ENCODE data around the gene SLBP.

The SLBP gene

GRCh38 chr4:1648962-1649361, 63.2 kb downstream of the SLBP start:
- Histone ChIP-seq H4K12ac (ENCODE audit: low read depth, low read length) (no peak overlapping the region), H3K27me3 (ENCODE audit: insufficient read depth, low read length) (no peaks in the 10 kb centered on the region), H2AFZ (ENCODE audit: insufficient read depth, low read length, poor library complexity) (no peak overlapping the region), H3K9ac (ENCODE audit: low read length) (no peak overlapping the region), H3K23ac (ENCODE audit: low read length) (no peak overlapping the region), H4K91ac (ENCODE audit: low read depth, low read length) (no peak overlapping the region), H2BK120ac (ENCODE audit: insufficient read depth, low read length, poor library complexity) (no peak overlapping the region), H2BK12ac (ENCODE audit: low read length) (no peak overlapping the region), H3K4me1 (ENCODE audit: control insufficient read depth in 1 of 2, insufficient read depth in 2 of 2, low read length in 2 of 2) (peaks cover 11 to 13% of the 10 kb centered on the region in 2 experiments), H3K9me3 (ENCODE audit: insufficient read depth, low read depth, low read length) (peaks cover 13% of the 10 kb centered on the region), H3K14ac (ENCODE audit: low read length) (no peak overlapping the region), H3K4me3 (ENCODE audit: low read depth, low read length) (no peak overlapping the region), H2AK5ac (ENCODE audit: low read length) (no peak overlapping the region), H4K8ac (ENCODE audit: low read depth, low read length) (no peak overlapping the region), H3K79me1 (ENCODE audit: low read length) (no peaks in the 10 kb centered on the region), H2BK5ac (ENCODE audit: low read depth, low read length, poor library complexity) (no peak overlapping the region), H3K4ac (ENCODE audit: low read depth, low read length) (no peak overlapping the region), H3K36me3 (ENCODE audit: control insufficient read depth in 1 of 2, insufficient read depth in 2 of 2, low read length in 2 of 2) (no peaks in the 10 kb centered on the region), H3K18ac (ENCODE audit: low read length) (no peak overlapping the region), H3K27ac (ENCODE audit: low read depth, low read length) (no peak overlapping the region), H3K79me2 (ENCODE audit: control insufficient read depth, insufficient read depth, low read length, poor library complexity) (no peaks in the 10 kb centered on the region), H3K4me2 (ENCODE audit: low read length) (no peak overlapping the region)
- no CpG with 5 or more reads among the region's 3 CpGs for WGBS (ENCODE audit: extremely low coverage, insufficient coverage, insufficient read length)
- no peak for DNase-seq

DNA sequence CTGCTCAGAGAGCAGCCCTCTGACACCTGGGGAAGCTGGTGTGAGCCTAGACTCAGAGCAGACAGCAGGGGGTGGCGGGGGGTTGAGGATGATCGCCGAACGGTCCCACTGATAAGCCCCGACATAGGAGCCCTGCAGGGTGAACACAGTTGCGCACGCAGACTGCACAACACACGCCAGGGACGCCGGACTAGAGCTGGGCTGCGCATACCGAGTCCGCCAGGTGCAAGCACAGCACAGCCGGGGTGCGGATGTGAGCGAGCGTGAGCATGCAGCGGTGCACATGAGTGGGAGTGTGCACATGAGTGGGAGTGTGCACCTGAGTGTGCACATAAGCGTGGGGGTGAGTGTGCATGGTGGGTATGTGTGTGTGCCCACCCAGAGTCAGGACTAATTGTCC, 64.7 kb downstream of the SLBP start:
- peaks cover 7% of the 10 kb centered on the region for H3K9me3 ChIP-seq (ENCODE audit: insufficient read depth, low read depth, low read length)
- no peaks in the 10 kb centered on the region for H3K79me2 ChIP-seq (ENCODE audit: control insufficient read depth, insufficient read depth, low read length, poor library complexity)
- DNase-seq = no peak
- H3K4me2 ChIP-seq (ENCODE audit: low read length) = no peak overlapping the region
- no peak overlapping the region for H2AFZ ChIP-seq (ENCODE audit: insufficient read depth, low read length, poor library complexity)
- H3K18ac ChIP-seq (ENCODE audit: low read length) = no peak overlapping the region
- no peak overlapping the region for H4K12ac ChIP-seq (ENCODE audit: low read depth, low read length)
- H3K27ac ChIP-seq (ENCODE audit: low read depth, low read length) = no peak overlapping the region
- no peak overlapping the region for H2BK5ac ChIP-seq (ENCODE audit: low read depth, low read length, poor library complexity)
- H3K4me1 ChIP-seq (ENCODE audit: control insufficient read depth in 1 of 2, insufficient read depth in 2 of 2, low read length in 2 of 2) = peaks cover 11 to 13% of the 10 kb centered on the region in 2 experiments
- H2BK12ac ChIP-seq (ENCODE audit: low read length) = no peak overlapping the region
- H4K8ac ChIP-seq (ENCODE audit: low read depth, low read length) = no peak overlapping the region
- WGBS (ENCODE audit: extremely low coverage, insufficient coverage, insufficient read length) = no CpG with 5 or more reads among the region's 19 CpGs
- H3K14ac ChIP-seq (ENCODE audit: low read length) = no peak overlapping the region
- no peak overlapping the region for H3K23ac ChIP-seq (ENCODE audit: low read length)
- no peak overlapping the region for H2BK120ac ChIP-seq (ENCODE audit: insufficient read depth, low read length, poor library complexity)
- H3K4ac ChIP-seq (ENCODE audit: low read depth, low read length) = no peak overlapping the region
- no peaks in the 10 kb centered on the region for H3K27me3 ChIP-seq (ENCODE audit: insufficient read depth, low read length)
- H3K36me3 ChIP-seq (ENCODE audit: control insufficient read depth in 1 of 2, insufficient read depth in 2 of 2, low read length in 2 of 2) = no peaks in the 10 kb centered on the region
- H3K9ac ChIP-seq (ENCODE audit: low read length) = peak overlapping the region; percentile 12
- no peak overlapping the region for H3K4me3 ChIP-seq (ENCODE audit: low read depth, low read length)
- H4K91ac ChIP-seq (ENCODE audit: low read depth, low read length) = no peak overlapping the region
- no peaks in the 10 kb centered on the region for H3K79me1 ChIP-seq (ENCODE audit: low read length)
- H2AK5ac ChIP-seq (ENCODE audit: low read length) = no peak overlapping the region

- Histone ChIP-seq H3K18ac (ENCODE audit: low read length) (no peak overlapping the region), H2BK120ac (ENCODE audit: insufficient read depth, low read length, poor library complexity) (no peak overlapping the region), H3K27ac (ENCODE audit: low read depth, low read length) (no peak overlapping the region), H3K4me2 (ENCODE audit: low read length) (no peak overlapping the region), H3K27me3 (ENCODE audit: insufficient read depth, low read length) (no peaks in the 10 kb centered on the region), H4K12ac (ENCODE audit: low read depth, low read length) (no peak overlapping the region), H3K4me1 (ENCODE audit: control insufficient read depth in 1 of 2, insufficient read depth in 2 of 2, low read length in 2 of 2) (peaks cover 11 to 13% of the 10 kb centered on the region in 2 experiments), H3K9ac (ENCODE audit: low read length) (no peak overlapping the region), H3K36me3 (ENCODE audit: control insufficient read depth in 1 of 2, insufficient read depth in 2 of 2, low read length in 2 of 2) (no peaks in the 10 kb centered on the region), H3K4me3 (ENCODE audit: low read depth, low read length) (no peak overlapping the region), H3K4ac (ENCODE audit: low read depth, low read length) (no peak overlapping the region), H3K23ac (ENCODE audit: low read length) (no peak overlapping the region), H3K9me3 (ENCODE audit: insufficient read depth, low read depth, low read length) (no peaks in the 10 kb centered on the region), H4K91ac (ENCODE audit: low read depth, low read length) (no peak overlapping the region), H4K8ac (ENCODE audit: low read depth, low read length) (no peak overlapping the region), H3K79me2 (ENCODE audit: control insufficient read depth, insufficient read depth, low read length, poor library complexity) (no peaks in the 10 kb centered on the region), H2AFZ (ENCODE audit: insufficient read depth, low read length, poor library complexity) (no peak overlapping the region), H2AK5ac (ENCODE audit: low read length) (no peak overlapping the region), H2BK5ac (ENCODE audit: low read depth, low read length, poor library complexity) (no peak overlapping the region), H3K14ac (ENCODE audit: low read length) (no peak overlapping the region), H3K79me1 (ENCODE audit: low read length) (no peaks in the 10 kb centered on the region), H2BK12ac (ENCODE audit: low read length) (no peak overlapping the region)
- no CpG with 5 or more reads among the region's 7 CpGs for WGBS (ENCODE audit: extremely low coverage, insufficient coverage, insufficient read length)
- no peak for DNase-seq
These were observed 65.4 kb downstream of the SLBP start for GRCh38 chr4:1646690-1647089.

DNA sequence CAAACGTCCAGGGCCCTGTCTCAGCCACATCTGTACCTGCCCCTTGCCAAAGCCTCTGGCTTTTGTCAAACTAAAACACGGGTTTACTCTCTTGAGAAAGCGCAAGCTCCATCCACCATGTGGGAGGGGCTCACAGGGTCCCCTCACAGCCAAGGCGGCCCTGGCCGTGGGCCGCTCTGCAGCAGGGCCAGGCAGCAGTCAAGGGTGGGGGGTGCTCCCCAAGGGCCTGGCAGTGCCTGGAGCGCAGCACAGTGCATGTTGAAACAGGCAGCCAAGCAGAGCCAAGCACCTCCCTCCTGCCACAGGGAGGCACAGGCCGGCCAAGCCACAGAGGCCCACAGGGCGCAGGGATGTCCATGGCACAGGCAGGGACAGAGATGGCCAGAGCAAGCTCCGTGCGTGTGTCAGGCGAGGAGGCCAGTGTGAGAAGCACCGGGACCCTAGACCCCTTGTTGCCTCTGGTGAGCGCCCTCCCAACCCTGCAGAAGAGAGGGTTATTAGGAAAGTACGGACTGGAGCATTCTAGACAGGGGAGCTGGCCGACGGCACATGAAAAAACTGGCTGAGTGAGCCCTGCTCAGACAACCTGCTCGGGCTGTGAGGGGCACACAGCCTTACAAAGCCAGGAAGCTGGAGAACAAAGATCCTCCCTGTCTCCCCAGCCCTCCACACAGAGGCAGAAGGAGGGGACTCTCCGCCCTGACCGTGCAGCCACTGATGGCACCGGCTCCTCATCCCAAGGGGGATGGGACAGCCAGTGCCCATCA, 67.0 kb downstream of the SLBP start:
- Histone ChIP-seq H3K4ac (ENCODE audit: low read depth, low read length) (no peak overlapping the region), H3K36me3 (ENCODE audit: control insufficient read depth in 1 of 2, insufficient read depth in 2 of 2, low read length in 2 of 2) (no peaks in the 10 kb centered on the region), H3K4me1 (ENCODE audit: control insufficient read depth in 1 of 2, insufficient read depth in 2 of 2, low read length in 2 of 2) (peaks cover 11 to 13% of the 10 kb centered on the region in 2 experiments), H3K9me3 (ENCODE audit: insufficient read depth, low read depth, low read length) (peaks cover under 1% of the 10 kb centered on the region), H3K14ac (ENCODE audit: low read length) (no peak overlapping the region), H3K4me3 (ENCODE audit: low read depth, low read length) (no peak overlapping the region), H3K27ac (ENCODE audit: low read depth, low read length) (peak overlapping the region; percentile 35), H4K8ac (ENCODE audit: low read depth, low read length) (no peak overlapping the region), H2AK5ac (ENCODE audit: low read length) (no peak overlapping the region), H3K27me3 (ENCODE audit: insufficient read depth, low read length) (no peaks in the 10 kb centered on the region), H4K12ac (ENCODE audit: low read depth, low read length) (no peak overlapping the region), H2BK12ac (ENCODE audit: low read length) (no peak overlapping the region), H4K91ac (ENCODE audit: low read depth, low read length) (peak overlapping the region; percentile 45), H3K79me1 (ENCODE audit: low read length) (no peaks in the 10 kb centered on the region), H3K18ac (ENCODE audit: low read length) (peak overlapping the region; percentile 23), H2AFZ (ENCODE audit: insufficient read depth, low read length, poor library complexity) (no peak overlapping the region), H2BK120ac (ENCODE audit: insufficient read depth, low read length, poor library complexity) (no peak overlapping the region), H3K4me2 (ENCODE audit: low read length) (peak overlapping the region; percentile 20), H3K79me2 (ENCODE audit: control insufficient read depth, insufficient read depth, low read length, poor library complexity) (no peaks in the 10 kb centered on the region), H3K23ac (ENCODE audit: low read length) (no peak overlapping the region), H3K9ac (ENCODE audit: low read length) (no peak overlapping the region), H2BK5ac (ENCODE audit: low read depth, low read length, poor library complexity) (no peak overlapping the region)
- DNase-seq = no peak
- WGBS (ENCODE audit: extremely low coverage, insufficient coverage, insufficient read length) = no CpG with 5 or more reads among the region's 21 CpGs
